ENCODE measurements around the gene UPK1B.

The UPK1B gene

GRCh38 chr3:119221779-119222320 is 48.5 kb downstream of the UPK1B start:
- Histone ChIP-seq H3K36me3 (peaks cover 25% of the 10 kb centered on the region), H3K27ac (no peak overlapping the region), H3K27me3 (ENCODE audit: insufficient read depth, low read depth, severe bottlenecking) (no peaks in the 10 kb centered on the region), H3K9me3 (ENCODE audit: severe bottlenecking) (no peaks in the 10 kb centered on the region), H3K4me3 (ENCODE audit: low read depth, low read length) (no peak overlapping the region)
- no peak for DNase-seq
- TF ChIP-seq CTCF (IDR thresholded peaks at IDR 0.05; ENCODE audit: low read depth, low read length) = no peak

- no peak overlapping the region for H3K4me3 ChIP-seq (ENCODE audit: low read depth, low read length)
- H3K36me3 ChIP-seq = peaks cover 25% of the 10 kb centered on the region
- no peak overlapping the region for H3K27ac ChIP-seq
- no peak for TF ChIP-seq CTCF (IDR thresholded peaks at IDR 0.05; ENCODE audit: low read depth, low read length)
- no peaks in the 10 kb centered on the region for H3K9me3 ChIP-seq (ENCODE audit: severe bottlenecking)
- no peaks in the 10 kb centered on the region for H3K27me3 ChIP-seq (ENCODE audit: insufficient read depth, low read depth, severe bottlenecking)
- DNase-seq = no peak
These were observed 49.0 kb downstream of the UPK1B start for GRCh38 chr3:119222391-119222790.

GRCh38 chr3:119223511-119223910 is 50.1 kb downstream of the UPK1B start:
- no peak for TF ChIP-seq CTCF (IDR thresholded peaks at IDR 0.05; ENCODE audit: low read depth, low read length)
- Histone ChIP-seq H3K4me3 (ENCODE audit: low read depth, low read length) (no peak overlapping the region), H3K36me3 (peaks cover 25% of the 10 kb centered on the region), H3K27ac (no peak overlapping the region), H3K9me3 (ENCODE audit: severe bottlenecking) (no peaks in the 10 kb centered on the region), H3K27me3 (ENCODE audit: insufficient read depth, low read depth, severe bottlenecking) (no peaks in the 10 kb centered on the region)
- DNase-seq = no peak

- Histone ChIP-seq H3K36me3 (peaks cover 31% of the 10 kb centered on the region), H3K27me3 (ENCODE audit: insufficient read depth, low read depth, severe bottlenecking) (no peaks in the 10 kb centered on the region), H3K9me3 (ENCODE audit: severe bottlenecking) (no peaks in the 10 kb centered on the region), H3K4me3 (ENCODE audit: low read depth, low read length) (no peak overlapping the region), H3K27ac (no peak overlapping the region)
- no peak for DNase-seq
- TF ChIP-seq CTCF (IDR thresholded peaks at IDR 0.05; ENCODE audit: low read depth, low read length) = no peak
These were observed 51.7 kb downstream of the UPK1B start for GRCh38 chr3:119225121-119225520.

- peaks cover 32% of the 10 kb centered on the region for H3K36me3 ChIP-seq
- TF ChIP-seq CTCF (IDR thresholded peaks at IDR 0.05; ENCODE audit: low read depth, low read length) = no peak
- no peak for DNase-seq
- H3K27ac ChIP-seq = no peak overlapping the region
- H3K27me3 ChIP-seq (ENCODE audit: insufficient read depth, low read depth, severe bottlenecking) = no peaks in the 10 kb centered on the region
- H3K9me3 ChIP-seq (ENCODE audit: severe bottlenecking) = no peaks in the 10 kb centered on the region
- H3K4me3 ChIP-seq (ENCODE audit: low read depth, low read length) = no peak overlapping the region
These were observed 53.9 kb downstream of the UPK1B start for GRCh38 chr3:119227070-119227850.
